HepG2 (cell line): Measurements from ENCODE around the gene ALDH3A2. TPM values are rescaled to one million over a fixed set of nuclear protein-coding genes. Genes with fewer than 3 reads are reported as not detected.

Experiments used
- BORCS8-MEF2B ChIP-seq: sonication (generic); formaldehyde crosslinking; IDR thresholded peaks from 2 replicates; pipeline ENCODE4 v1.8.0; 2022; ENCODE audit warnings: mild to moderate bottlenecking, missing genetic modification reagents
- CBX5 ChIP-seq: sonication (generic); formaldehyde crosslinking; IDR thresholded peaks from 2 replicates; pipeline ENCODE4 v1.4.0; 2020; ENCODE audit warnings: missing genetic modification reagents, borderline replicate concordance
- JDP2 ChIP-seq: sonication (generic); formaldehyde crosslinking; IDR thresholded peaks from 2 replicates; pipeline ENCODE4 v1.8.1; 2022; ENCODE audit warnings: missing genetic modification reagents, borderline replicate concordance
- PHF20 ChIP-seq: sonication (generic); formaldehyde crosslinking; IDR thresholded peaks from 2 replicates; pipeline ENCODE4 v1.5.0; 2020; ENCODE audit warnings: mild to moderate bottlenecking, missing genetic modification reagents
- RAD21 ChIP-seq: fragments of 450-650 bp; formaldehyde crosslinking; IDR thresholded peaks from 2 replicates; pipeline ENCODE4 v1.5.0; 2020; ENCODE audit warnings: mild to moderate bottlenecking
- RFX5 ChIP-seq: IDR thresholded peaks from 2 replicates; pipeline ENCODE4 v1.6.1; 2011; ENCODE audit warnings: low read depth, low read length, improper control_type of control experiment
- SMC3 ChIP-seq: IDR thresholded peaks from 2 replicates; pipeline ENCODE4 v1.6.1; 2011; ENCODE audit warnings: low read length, improper control_type of control experiment
- TBL1XR1 ChIP-seq: fragments of 150-350 bp; IDR thresholded peaks from 2 replicates; pipeline ENCODE4 v1.6.1; 2014; ENCODE audit warnings: borderline replicate concordance, low read length; ENCODE audit not compliant: partially characterized antibody
- ZNF296 ChIP-seq: sonication (generic); formaldehyde crosslinking; conservative IDR thresholded peaks from 2 replicates; pipeline ENCODE4 v1.5.0; 2020; ENCODE audit warnings: mild to moderate bottlenecking, missing genetic modification reagents
- ZNF501 ChIP-seq: sonication (generic); formaldehyde crosslinking; IDR thresholded peaks from 2 replicates; pipeline ENCODE4 v1.5.1; 2020; ENCODE audit warnings: mild to moderate bottlenecking, moderate library complexity, missing genetic modification reagents
- ZNF547 ChIP-seq: sonication (generic); formaldehyde crosslinking; IDR thresholded peaks from 2 replicates; pipeline ENCODE4 v1.5.1; 2020; ENCODE audit warnings: mild to moderate bottlenecking, missing genetic modification reagents
- ZNF678 ChIP-seq: sonication (generic); formaldehyde crosslinking; IDR thresholded peaks from 2 replicates; pipeline ENCODE4 v1.4.0; 2020; ENCODE audit warnings: mild to moderate bottlenecking, missing genetic modification reagents
- ZNF773 ChIP-seq: sonication (generic); formaldehyde crosslinking; IDR thresholded peaks from 2 replicates; pipeline ENCODE4 v1.4.0; 2020; ENCODE audit warnings: missing genetic modification reagents, borderline replicate concordance
- ZNF788 ChIP-seq: sonication (generic); formaldehyde crosslinking; IDR thresholded peaks from 2 replicates; pipeline ENCODE4 v1.5.0; 2020; ENCODE audit warnings: mild to moderate bottlenecking, missing genetic modification reagents, borderline replicate concordance
- ZSCAN29 ChIP-seq: sonication (generic); formaldehyde crosslinking; conservative IDR thresholded peaks from 2 replicates; pipeline ENCODE4 v1.4.0; 2020; ENCODE audit warnings: mild to moderate bottlenecking, missing genetic modification reagents
- polyA plus RNA-seq, 8 experiments: library from polyadenylated mRNA; depleted of rRNA in 3 of 8; stranded (reverse) in 7 of 8; unstranded in 1 of 8; fragments of >200 nt; fragmentation: Illumina TruSeq in 4 of 8; extraction: Trizol in 4 of 8; gene quantifications; 2 replicates each; pipeline versions ENCODE4 v1.2.1 to v1.2.3, GENCODE V29; 2011 to 2016; ENCODE audit warnings: low read depth in 4 of 8, missing spikeins in 1 of 8, mixed read lengths in 1 of 8; ENCODE audit not compliant: insufficient read depth in 1 of 8
- total RNA-seq, 5 experiments: library from RNA; depleted of rRNA; stranded (reverse); fragments of >200 nt; fragmentation: Illumina TruSeq; extraction: Trizol; gene quantifications; 2 replicates each; pipeline ENCODE4 v1.2.3, GENCODE V29; 2016; ENCODE audit warnings: low read depth in 1 of 5
- TF ChIP-seq, protein P1 (sequence below): sonication (generic); formaldehyde crosslinking; IDR thresholded peaks from 2 replicates; pipeline ENCODE4 v1.8.1; 2022; ENCODE audit warnings: low read depth, mild to moderate bottlenecking, missing genetic modification reagents
- TF ChIP-seq, protein P2 (sequence below): sonication (generic); formaldehyde crosslinking; IDR thresholded peaks from 2 replicates; pipeline ENCODE4 v1.5.1; 2020; ENCODE audit warnings: missing genetic modification reagents, mild to moderate bottlenecking, borderline replicate concordance
- TF ChIP-seq, protein P3 (sequence below): sonication (generic); formaldehyde crosslinking; IDR thresholded peaks from 2 replicates; pipeline ENCODE4 v1.4.0; 2020; ENCODE audit warnings: mild to moderate bottlenecking, missing genetic modification reagents
- TF ChIP-seq, protein P4 (sequence below): IDR thresholded peaks from 2 replicates; pipeline ENCODE4 v1.6.1; 2016; ENCODE audit warnings: low read depth, borderline replicate concordance
- TF ChIP-seq, protein P5 (sequence below): sonication (generic); formaldehyde crosslinking; IDR thresholded peaks from 2 replicates; pipeline ENCODE4 v1.4.0; 2020; ENCODE audit warnings: missing genetic modification reagents, borderline replicate concordance
- TF ChIP-seq, protein P6 (sequence below): IDR thresholded peaks from 2 replicates; pipeline ENCODE4 v1.6.1; 2012; ENCODE audit warnings: inconsistent platforms

The ALDH3A2 gene
- total and polyA plus RNA-seq, 2 of the 13 experiments (the other 11 are each of a cell fraction or from before 2014, with no cell fraction given), result 80.8 to 180 TPM

DNA sequence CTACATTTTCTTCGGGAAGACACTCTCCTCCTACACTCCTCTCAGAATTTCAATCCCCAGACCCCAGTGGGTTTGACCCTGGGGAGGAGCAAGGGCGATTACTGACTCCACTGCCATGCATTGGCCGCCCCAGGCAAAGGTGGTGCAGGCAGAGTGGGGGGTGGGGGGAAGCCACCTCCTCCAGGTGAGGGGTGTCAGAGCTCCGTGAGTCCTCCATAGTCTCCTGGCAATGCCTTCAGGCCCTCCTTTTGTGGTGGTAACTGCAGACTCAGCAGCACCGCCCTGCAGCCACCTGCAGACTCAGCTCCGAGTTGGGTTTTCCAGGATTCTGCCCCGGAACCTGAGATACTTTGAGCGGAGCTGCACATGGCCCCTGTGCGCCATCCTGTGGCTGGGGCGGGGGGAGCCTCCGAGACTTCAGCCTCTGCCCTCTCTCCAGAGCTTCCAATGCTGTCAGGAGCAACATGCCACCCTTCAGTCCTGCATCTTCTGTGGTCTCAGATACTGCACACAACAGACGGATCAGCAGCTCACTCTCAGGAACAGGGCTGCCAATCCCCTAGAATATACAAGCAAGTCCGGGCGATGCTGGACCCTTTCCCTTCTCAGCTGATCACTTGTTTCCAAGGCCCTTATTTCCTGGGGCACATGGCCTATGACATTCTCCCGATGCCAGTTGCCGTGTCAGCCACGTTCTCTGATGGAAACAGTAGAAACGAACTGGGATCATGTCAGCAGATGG, 70.2 kb downstream of the ALDH3A2 start (continued):
- TF ChIP-seq, protein P1, sequence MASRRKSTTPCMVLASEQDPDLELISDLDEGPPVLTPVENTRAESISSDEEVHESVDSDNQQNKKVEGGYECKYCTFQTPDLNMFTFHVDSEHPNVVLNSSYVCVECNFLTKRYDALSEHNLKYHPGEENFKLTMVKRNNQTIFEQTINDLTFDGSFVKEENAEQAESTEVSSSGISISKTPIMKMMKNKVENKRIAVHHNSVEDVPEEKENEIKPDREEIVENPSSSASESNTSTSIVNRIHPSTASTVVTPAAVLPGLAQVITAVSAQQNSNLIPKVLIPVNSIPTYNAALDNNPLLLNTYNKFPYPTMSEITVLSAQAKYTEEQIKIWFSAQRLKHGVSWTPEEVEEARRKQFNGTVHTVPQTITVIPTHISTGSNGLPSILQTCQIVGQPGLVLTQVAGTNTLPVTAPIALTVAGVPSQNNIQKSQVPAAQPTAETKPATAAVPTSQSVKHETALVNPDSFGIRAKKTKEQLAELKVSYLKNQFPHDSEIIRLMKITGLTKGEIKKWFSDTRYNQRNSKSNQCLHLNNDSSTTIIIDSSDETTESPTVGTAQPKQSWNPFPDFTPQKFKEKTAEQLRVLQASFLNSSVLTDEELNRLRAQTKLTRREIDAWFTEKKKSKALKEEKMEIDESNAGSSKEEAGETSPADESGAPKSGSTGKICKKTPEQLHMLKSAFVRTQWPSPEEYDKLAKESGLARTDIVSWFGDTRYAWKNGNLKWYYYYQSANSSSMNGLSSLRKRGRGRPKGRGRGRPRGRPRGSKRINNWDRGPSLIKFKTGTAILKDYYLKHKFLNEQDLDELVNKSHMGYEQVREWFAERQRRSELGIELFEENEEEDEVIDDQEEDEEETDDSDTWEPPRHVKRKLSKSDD (CRISPR knock-in tag), result no peak
- TF ChIP-seq ZNF501 (0 out of 2 replicates have a peak, but pooled peaks have one; percentile 28), PHF20 (CRISPR knock-in tag) (no peak), RFX5 (0 out of 2 replicates have a peak, but pooled peaks have one; percentile 10), JDP2 (no peak), SMC3 (peak; percentile 39; the same call in 1 of the 2 replicates), RAD21 (CRISPR knock-in tag) (peak; percentile 85), CBX5 (CRISPR knock-in tag) (no peak), ZSCAN29 (0 out of 2 replicates have a peak, but pooled peaks have one; percentile 6), ZNF547 (CRISPR knock-in tag) (no peak), ZNF788 (CRISPR knock-in tag) (no peak), BORCS8-MEF2B (CRISPR knock-in tag) (0 out of 2 replicates have a peak, but pooled peaks have one; percentile 27), ZNF296 (CRISPR knock-in tag) (no peak), TBL1XR1 (no peak), ZNF773 (no peak), ZNF678 (no peak)
- TF ChIP-seq, protein P2, sequence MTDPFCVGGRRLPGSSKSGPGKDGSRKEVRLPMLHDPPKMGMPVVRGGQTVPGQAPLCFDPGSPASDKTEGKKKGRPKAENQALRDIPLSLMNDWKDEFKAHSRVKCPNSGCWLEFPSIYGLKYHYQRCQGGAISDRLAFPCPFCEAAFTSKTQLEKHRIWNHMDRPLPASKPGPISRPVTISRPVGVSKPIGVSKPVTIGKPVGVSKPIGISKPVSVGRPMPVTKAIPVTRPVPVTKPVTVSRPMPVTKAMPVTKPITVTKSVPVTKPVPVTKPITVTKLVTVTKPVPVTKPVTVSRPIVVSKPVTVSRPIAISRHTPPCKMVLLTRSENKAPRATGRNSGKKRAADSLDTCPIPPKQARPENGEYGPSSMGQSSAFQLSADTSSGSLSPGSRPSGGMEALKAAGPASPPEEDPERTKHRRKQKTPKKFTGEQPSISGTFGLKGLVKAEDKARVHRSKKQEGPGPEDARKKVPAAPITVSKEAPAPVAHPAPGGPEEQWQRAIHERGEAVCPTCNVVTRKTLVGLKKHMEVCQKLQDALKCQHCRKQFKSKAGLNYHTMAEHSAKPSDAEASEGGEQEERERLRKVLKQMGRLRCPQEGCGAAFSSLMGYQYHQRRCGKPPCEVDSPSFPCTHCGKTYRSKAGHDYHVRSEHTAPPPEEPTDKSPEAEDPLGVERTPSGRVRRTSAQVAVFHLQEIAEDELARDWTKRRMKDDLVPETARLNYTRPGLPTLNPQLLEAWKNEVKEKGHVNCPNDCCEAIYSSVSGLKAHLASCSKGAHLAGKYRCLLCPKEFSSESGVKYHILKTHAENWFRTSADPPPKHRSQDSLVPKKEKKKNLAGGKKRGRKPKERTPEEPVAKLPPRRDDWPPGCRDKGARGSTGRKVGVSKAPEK (CRISPR knock-in tag), result no peak
- TF ChIP-seq, protein P3, sequence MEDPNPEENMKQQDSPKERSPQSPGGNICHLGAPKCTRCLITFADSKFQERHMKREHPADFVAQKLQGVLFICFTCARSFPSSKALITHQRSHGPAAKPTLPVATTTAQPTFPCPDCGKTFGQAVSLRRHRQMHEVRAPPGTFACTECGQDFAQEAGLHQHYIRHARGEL, result no peak
- TF ChIP-seq, protein P4, sequence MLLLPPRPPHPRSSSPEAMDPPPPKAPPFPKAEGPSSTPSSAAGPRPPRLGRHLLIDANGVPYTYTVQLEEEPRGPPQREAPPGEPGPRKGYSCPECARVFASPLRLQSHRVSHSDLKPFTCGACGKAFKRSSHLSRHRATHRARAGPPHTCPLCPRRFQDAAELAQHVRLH, result no peak
- TF ChIP-seq, protein P5, sequence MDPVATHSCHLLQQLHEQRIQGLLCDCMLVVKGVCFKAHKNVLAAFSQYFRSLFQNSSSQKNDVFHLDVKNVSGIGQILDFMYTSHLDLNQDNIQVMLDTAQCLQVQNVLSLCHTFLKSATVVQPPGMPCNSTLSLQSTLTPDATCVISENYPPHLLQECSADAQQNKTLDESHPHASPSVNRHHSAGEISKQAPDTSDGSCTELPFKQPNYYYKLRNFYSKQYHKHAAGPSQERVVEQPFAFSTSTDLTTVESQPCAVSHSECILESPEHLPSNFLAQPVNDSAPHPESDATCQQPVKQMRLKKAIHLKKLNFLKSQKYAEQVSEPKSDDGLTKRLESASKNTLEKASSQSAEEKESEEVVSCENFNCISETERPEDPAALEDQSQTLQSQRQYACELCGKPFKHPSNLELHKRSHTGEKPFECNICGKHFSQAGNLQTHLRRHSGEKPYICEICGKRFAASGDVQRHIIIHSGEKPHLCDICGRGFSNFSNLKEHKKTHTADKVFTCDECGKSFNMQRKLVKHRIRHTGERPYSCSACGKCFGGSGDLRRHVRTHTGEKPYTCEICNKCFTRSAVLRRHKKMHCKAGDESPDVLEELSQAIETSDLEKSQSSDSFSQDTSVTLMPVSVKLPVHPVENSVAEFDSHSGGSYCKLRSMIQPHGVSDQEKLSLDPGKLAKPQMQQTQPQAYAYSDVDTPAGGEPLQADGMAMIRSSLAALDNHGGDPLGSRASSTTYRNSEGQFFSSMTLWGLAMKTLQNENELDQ (CRISPR knock-in tag), result no peak
- TF ChIP-seq, protein P6, sequence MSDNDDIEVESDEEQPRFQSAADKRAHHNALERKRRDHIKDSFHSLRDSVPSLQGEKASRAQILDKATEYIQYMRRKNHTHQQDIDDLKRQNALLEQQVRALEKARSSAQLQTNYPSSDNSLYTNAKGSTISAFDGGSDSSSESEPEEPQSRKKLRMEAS, result peak; percentile 48; the same call in 1 of the 2 replicates
